ENCODE measurements around the gene L2HGDH. TPM values are rescaled to one million over a fixed set of nuclear protein-coding genes. Genes with fewer than 3 reads are reported as not detected.

Gene L2HGDH
- total and polyA plus RNA-seq, 5 experiments from 2014 or later = 2.8 to 6.5 (median 5.3) TPM

DNA sequence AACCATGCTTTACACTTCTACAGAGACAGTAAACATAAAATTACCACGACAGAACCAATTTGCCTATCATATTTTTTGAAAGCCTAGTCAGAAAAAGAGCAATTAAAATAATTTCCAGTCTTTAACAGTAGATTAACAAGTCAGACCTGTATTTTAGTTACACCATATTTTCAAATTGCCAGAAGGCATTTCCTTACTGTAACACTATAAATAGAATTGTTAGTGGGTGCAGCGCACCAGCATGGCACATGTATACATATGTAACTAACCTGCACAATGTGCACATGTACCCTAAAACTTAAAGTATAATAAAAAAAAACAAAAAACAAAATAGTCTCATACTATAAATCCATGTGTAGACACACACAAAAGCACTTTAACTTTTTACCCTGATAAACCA lies 96.6 kb downstream of the L2HGDH start:
- peaks cover 12 to 40% (median 33%) of the 10 kb centered on the region in 4 donors for H3K4me1 Mint-ChIP-seq
- DNase-seq (no peak), ATAC-seq (no peak)
- no peak overlapping the region for H3K4me3 Mint-ChIP-seq
- no peaks in the 10 kb centered on the region for H3K9me3 Mint-ChIP-seq
- POLR2A ChIA-PET = no interaction called here
- peaks cover 0 to 4% (median 3%) of the 10 kb centered on the region in 3 donors for H3K36me3 Mint-ChIP-seq
- no peaks in the 10 kb centered on the region for H3K27me3 Mint-ChIP-seq
- H3K27ac Mint-ChIP-seq = no peak overlapping the region

GRCh38 chr14:50213795-50214194 lies 98.2 kb downstream of the L2HGDH start:
- no peaks in the 10 kb centered on the region for H3K9me3 Mint-ChIP-seq
- peak overlapping the region in 1 of 10 donors; percentile 1 for H3K27ac Mint-ChIP-seq
- DNase-seq = no peak
- H3K4me3 Mint-ChIP-seq = no peak overlapping the region
- POLR2A ChIA-PET = interaction anchor here (0.7 kb wide), 1 partner anchor 446 kb away, joined by 3 read pairs; no protein-coding TSS in a partner anchor
- peaks cover 10 to 37% (median 30%) of the 10 kb centered on the region in 4 donors for H3K4me1 Mint-ChIP-seq
- H3K36me3 Mint-ChIP-seq = peaks cover 0 to 4% (median 3%) of the 10 kb centered on the region in 3 donors
- H3K27me3 Mint-ChIP-seq = no peaks in the 10 kb centered on the region
- no peak for ATAC-seq

DNA sequence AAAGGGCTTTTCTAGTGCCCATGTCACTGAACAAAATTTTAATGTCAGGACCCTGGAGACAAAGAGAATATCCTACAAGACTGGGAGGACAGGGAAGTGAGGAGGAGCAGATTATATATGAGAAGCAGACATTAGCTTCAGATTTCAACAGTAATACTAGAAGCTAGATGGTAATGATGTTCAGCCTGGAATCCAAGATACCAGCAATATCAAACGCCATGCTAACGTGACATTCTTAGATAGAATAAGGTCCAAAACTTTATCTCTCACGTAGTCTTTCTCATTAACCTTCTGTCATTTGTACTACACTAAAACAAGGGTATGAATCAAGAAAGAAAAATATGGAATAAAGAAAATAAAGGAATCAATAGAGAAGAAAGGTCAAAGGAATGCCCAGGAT lies 99.3 kb downstream of the L2HGDH start:
- no peak overlapping the region for H3K4me3 Mint-ChIP-seq
- no peak for ATAC-seq
- no peaks in the 10 kb centered on the region for H3K9me3 Mint-ChIP-seq
- DNase-seq = no peak
- H3K27ac Mint-ChIP-seq = peak overlapping the region in 5 of 10 donors; percentile 1 to 75 (median 49)
- peaks cover 0 to 4% (median 3%) of the 10 kb centered on the region in 3 donors for H3K36me3 Mint-ChIP-seq
- POLR2A ChIA-PET = no interaction called here
- no peaks in the 10 kb centered on the region for H3K27me3 Mint-ChIP-seq
- peaks cover 10 to 29% (median 26%) of the 10 kb centered on the region in 4 donors for H3K4me1 Mint-ChIP-seq

DNA sequence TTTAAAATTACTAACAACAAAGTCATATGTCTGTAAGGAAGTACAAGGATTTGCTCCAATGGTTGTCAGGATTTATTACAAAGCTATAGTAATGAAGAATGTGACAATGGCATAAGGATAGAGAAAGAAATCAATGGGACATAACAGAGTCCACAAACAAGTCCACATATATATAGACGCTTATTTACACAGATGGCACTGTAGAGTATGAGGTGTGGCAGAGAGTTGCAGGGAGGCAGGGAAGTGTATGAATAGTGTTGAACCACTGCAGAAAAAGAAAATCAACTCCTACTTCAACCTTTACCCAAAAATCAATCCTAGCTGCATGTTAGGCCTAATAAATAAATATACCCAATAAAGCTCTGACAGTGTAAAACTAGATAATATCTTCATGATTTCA lies 102.0 kb downstream of the L2HGDH start:
- ATAC-seq (no peak), DNase-seq (no peak)
- POLR2A ChIA-PET = interaction anchor here (0.6 kb wide), 1 partner anchor 343 kb away, joined by 7 read pairs; no protein-coding TSS in a partner anchor
- Mint-ChIP-seq H3K9me3 (no peaks in the 10 kb centered on the region), H3K4me1 (peaks cover 10 to 29% (median 22%) of the 10 kb centered on the region in 4 donors), H3K4me3 (no peak overlapping the region), H3K36me3 (peaks cover 0 to 5% (median 2%) of the 10 kb centered on the region in 3 donors), H3K27ac (peak overlapping the region in 1 of 10 donors; percentile 15), H3K27me3 (no peaks in the 10 kb centered on the region)

- Mint-ChIP-seq H3K27me3 (no peaks in the 10 kb centered on the region), H3K4me1 (no peaks in the 10 kb centered on the region), H3K4me3 (no peak overlapping the region), H3K27ac (no peak overlapping the region), H3K9me3 (no peaks in the 10 kb centered on the region), H3K36me3 (peaks cover 0 to 65% (median 21%) of the 10 kb centered on the region in 3 donors)
- POLR2A ChIA-PET = no interaction called here
- ATAC-seq = no peak
- no peak for DNase-seq
Measured at GRCh38 chr14:50198499-50198898, 113.5 kb downstream of the L2HGDH start.

DNA sequence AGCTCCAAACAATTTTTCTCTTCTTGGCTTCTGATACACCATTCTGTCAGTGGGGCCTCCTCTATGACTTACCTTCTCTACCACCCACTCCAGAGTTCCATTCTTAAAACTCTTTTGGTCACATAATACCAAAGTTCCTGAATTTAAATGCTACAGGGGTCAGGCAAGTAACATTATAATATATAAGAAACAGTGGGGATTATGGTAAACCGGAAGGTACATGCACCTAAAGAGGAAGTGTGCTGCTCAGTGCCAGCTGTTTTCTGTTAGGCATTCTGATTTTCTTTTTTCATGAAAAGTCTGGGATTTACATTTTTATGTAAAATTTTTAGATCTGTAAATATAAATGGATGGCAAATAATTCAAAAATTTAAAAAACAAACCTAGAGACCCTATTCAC lies 120.5 kb downstream of the L2HGDH start:
- no peak overlapping the region for H3K4me3 Mint-ChIP-seq
- POLR2A ChIA-PET = no interaction called here
- H3K4me1 Mint-ChIP-seq = peaks cover 0 to 4% (median 0%) of the 10 kb centered on the region in 4 donors
- peak overlapping the region in 1 of 10 donors; percentile 53 for H3K27ac Mint-ChIP-seq
- H3K27me3 Mint-ChIP-seq = no peaks in the 10 kb centered on the region
- peaks cover 0 to 50% (median 13%) of the 10 kb centered on the region in 3 donors for H3K36me3 Mint-ChIP-seq
- H3K9me3 Mint-ChIP-seq = no peaks in the 10 kb centered on the region
- ATAC-seq (no peak), DNase-seq (no peak)

Small RNA genes within 50 kb of the gene (microRNA-seq; reads per million reads assigned to microRNA genes)
- gene MIR4504 (ENCODE audit: borderline microRNAs expressed) = not detected

Other genes with a start within 250 kb of the L2HGDH start
- gene VCPKMT, start 195.7 kb downstream of the L2HGDH start, total RNA-seq = 10 to 100 TPM; 22.3 to 26.0 TPM
- 10 to 100 TPM in 1 of 3 donors, 1 to 10 TPM in 2; 8.8 to 10.4 (median 9.5) TPM for gene VCPKMT, start 195.7 kb downstream of the L2HGDH start, polyA plus RNA-seq
- 10 to 100 TPM; 48.6 to 51.6 TPM for gene SOS2, start 80.7 kb downstream of the L2HGDH start, total RNA-seq
- 10 to 100 TPM in 2 of 3 donors, 1 to 10 TPM in 1; 6.0 to 15.0 (median 13.4) TPM for gene SOS2, start 80.7 kb downstream of the L2HGDH start, polyA plus RNA-seq
- gene DMAC2L, start 95 bp upstream of the L2HGDH start, total RNA-seq = 10 to 100 TPM; 21.7 to 22.2 TPM
- 10 to 100 TPM; 15.7 to 19.4 (median 18.7) TPM for gene DMAC2L, start 95 bp upstream of the L2HGDH start, polyA plus RNA-seq
- 1 to 10 TPM; 3.9 to 7.0 TPM for gene CDKL1, start 84.7 kb upstream of the L2HGDH start, total RNA-seq
- 1 to 10 TPM in 2 of 3 donors, under 1 TPM in 1; 0.90 to 9.0 (median 1.5) TPM for gene CDKL1, start 84.7 kb upstream of the L2HGDH start, polyA plus RNA-seq
- 10 to 100 TPM; 51.1 to 55.5 TPM for gene MAP4K5, start 220.3 kb upstream of the L2HGDH start, total RNA-seq
- 10 to 100 TPM; 12.1 to 20.4 (median 17.2) TPM for gene MAP4K5, start 220.3 kb upstream of the L2HGDH start, polyA plus RNA-seq
- 1 to 10 TPM; 3.1 to 3.6 TPM for gene ATL1, start 247.9 kb upstream of the L2HGDH start, total RNA-seq
- 1 to 10 TPM; 3.9 to 7.1 (median 5.2) TPM for gene ATL1, start 247.9 kb upstream of the L2HGDH start, polyA plus RNA-seq

Data from naive thymus-derived CD8-positive, alpha-beta T cell (primary cell).